GM20431 (cell line): ENCODE measurements around the gene GOSR2.
"Not testable (repeated sequence)": the region's sequence is repeated elsewhere in the genome, so short reads cannot be mapped to it uniquely, and the experiment has no call there.

Experiments used
- in situ Hi-C: fragments of 300-500 bp; cut with MseI, MboI; formaldehyde crosslinking; loops from one replicate; pipeline ENCODE4 v1.15.0; 2020; ENCODE audit warnings: low sequenced_read_pairs; ENCODE audit not compliant: unreplicated experiment

Gene GOSR2

DNA sequence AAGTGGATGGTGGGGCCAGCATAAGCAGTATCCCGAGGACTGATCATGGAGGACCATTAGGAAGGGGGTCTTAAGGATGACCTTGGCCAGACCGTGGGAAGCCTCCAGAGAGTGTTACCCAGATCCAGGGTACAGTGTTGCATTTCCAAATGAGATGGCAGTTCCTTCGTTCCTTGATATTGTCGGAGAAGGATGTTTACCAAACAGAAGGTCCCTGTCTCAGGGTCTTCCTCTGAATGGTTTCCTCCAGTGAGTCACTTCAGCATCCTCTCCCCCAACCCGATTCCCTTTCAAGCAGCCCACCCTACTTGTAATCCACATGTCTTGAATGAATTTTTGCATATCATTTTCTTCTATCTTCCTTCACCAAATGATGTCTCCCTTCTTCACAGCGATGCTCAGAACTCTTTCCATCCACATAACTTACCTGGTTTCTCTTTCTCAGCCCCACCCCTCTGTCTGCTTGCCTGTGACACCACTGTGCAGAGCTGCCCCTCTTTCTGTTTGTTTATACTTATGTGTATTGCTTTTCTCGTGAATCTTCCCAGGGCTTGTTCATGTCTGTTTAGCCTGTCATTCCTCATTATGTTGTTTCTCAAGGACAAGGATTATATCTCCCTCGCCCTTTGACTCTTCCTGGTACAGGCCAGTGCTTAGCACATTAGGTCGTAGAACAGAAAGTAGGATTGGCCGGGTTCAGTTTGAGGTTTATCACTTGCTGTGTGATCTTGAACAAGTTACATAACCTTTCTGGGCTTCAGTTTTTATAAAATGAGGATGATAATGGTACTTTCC lies 5.7 kb downstream of the GOSR2 start:
- in situ Hi-C loops = no loop called here

DNA sequence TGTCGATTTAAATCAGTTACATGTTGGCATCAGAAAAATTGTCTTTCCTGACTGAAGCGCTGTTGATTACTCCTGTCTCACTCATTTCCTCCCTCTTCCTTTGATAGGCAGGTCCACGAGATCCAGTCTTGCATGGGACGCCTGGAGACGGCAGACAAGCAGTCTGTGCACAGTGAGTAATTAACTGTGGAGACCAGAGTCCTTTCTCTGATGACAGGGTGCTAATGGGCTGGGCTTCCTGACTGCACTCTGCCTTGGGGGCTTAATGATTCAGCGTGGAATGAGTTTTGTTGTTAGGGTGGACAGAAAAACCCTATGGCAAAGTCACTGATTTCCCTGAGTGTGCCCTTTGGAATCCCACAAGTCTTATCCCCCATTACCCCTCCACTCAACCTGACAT lies 6.5 kb downstream of the GOSR2 start:
- in situ Hi-C loops = no loop called here

DNA sequence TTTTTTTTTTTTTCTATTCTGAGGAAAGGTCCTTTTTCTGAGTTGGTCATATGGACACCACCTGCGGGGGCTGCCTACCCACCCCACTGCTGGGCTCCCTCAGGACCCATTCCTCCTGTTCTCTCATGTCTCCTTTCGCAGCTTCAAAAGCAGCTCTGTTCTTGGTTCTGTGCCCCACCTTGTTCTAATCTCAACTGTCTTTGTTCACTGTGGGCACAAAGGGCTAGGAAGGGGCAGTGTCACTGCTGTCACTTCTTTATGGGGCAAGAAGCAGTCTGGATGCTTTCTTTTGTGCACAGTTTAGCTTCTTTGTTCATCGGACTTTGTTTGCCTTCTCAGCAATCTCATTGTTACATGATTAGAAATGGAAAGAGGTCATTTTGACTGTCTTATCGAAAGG lies 7.1 kb downstream of the GOSR2 start:
- in situ Hi-C loops = no loop called here

DNA sequence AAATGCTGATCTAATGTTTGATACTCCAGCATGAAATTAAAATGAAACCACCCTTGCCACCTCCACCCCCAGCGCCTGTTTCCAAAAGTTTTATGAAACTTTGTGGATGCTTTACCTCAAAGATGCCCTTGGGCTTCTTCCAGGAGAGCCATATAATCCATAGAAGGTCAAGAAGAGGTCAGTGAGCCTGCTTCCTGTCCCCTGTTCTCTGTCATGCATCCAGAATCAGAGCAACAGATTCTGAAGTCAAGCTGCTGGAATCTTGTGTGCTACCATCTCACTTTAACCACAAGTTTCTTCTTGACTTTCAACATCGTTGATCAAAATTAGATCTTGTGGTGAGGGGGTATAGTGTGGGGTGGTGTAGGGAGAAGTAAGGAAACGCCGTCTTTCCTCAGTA lies 8.6 kb downstream of the GOSR2 start:
- in situ Hi-C loops = no loop called here

DNA sequence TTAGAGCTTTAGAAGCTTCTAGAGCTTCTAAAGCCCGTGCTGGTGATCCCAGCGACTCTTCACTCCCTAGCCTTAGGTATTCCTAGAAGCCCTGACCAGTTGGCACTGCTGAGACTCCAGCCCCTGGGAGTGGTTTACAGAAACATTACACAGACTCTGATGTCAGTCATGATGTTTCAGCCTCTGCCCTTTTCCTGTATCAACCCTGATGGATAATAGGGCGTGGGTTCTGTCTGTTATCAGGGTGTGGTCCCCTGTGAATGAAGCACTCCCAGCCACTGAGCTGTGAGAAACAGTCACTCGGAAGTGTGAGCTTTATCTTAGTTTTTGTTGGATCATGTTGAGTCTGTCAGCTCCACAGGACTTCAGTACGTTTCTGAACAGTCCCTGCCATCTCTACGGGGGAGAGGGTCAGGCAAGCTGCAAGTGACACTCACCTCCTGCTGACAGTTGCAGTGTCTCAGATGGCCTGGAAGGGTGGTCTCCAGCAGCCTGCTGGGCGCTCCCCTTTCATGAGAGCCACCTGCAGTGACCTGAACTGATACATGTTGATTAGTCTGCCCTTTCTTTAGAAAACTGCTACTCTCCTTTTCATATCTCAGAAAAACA lies 12.8 kb downstream of the GOSR2 start:
- in situ Hi-C loops = no loop called here

DNA sequence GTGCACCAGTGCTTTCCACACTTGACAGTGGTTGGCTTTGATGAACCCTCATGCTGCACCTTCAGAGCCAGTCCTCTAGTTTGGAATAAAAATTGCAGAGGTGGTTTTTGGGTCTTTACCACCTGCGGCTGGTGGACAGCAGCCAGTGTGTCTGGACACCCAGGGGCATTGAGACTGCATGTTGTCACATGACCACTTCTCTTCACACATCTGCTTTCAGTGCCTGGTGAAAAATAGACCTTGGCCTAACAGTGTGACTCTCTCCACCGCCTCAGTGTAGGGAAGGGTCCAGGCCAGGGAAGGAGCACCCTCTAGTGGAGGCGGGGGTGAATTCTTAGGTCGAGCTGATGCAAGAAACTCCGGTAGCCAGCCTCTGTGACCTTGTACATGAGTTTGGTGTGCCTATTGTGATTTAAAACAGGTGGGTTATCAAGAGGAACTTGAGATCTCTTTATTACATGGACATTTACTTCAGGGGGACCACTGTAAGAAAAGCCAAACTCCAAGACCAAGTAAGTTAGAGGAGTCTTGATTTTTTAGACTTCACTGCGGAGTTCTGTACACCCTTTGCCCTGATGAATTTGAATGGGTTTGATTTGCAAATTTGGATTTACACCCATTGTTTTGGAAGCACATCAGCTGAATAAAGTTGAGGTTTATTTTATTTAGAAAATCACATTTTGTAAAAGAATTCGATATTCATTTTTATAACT lies 17.9 kb downstream of the GOSR2 start:
- in situ Hi-C loops = no loop called here

DNA sequence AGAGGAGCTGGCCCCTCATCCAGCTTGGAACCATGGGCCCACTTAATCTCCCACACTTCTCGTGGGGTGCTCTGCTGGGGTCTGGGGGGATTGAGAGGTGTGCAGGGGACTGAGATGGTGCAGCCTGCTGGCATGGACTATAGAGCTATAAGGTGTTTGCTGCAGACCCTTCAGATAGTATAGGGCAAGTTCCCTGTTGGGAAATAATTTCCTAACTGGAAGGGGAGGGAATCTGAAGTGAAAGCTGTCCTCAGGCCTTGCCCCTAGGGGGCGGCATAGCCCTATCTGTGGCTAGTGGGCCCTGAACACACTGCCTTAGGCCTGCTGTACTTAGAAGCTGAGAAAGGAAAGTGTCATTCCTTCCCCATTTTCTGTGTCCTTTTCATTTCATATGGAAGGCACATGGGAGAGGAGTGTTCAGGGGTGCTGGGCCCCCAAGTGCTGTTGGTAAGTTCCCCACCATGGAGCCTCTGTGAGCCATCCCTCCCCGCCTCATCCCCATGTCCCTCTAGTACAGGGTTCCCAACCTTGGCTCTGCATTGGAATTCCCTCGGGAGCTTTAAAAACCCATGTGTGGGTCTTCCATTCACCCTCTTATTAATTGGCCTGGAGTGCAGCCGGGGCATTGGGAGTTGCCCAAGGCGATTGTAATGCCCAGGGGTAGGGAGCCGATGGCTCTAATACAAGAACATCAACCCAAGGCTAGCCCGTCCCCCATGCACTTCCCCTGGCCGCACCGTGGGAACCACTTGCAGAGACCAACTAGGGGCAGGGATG lies 19.7 kb downstream of the GOSR2 start:
- in situ Hi-C loops = no loop called here

DNA sequence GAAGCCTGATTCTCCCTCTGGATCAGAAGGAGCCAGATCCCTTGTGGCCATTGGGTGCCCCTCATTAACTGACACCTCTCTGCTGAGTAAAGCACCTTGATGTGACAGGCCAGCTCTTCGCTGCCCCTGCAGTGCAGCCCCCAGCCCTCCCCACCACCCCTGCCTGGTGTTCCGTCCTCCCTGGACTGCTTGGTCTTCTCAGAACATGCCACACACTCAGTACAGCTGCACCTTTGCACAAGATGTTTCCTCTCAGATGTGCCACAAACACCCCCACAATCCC lies 20.2 kb downstream of the GOSR2 start:
- in situ Hi-C loops = no loop called here

DNA sequence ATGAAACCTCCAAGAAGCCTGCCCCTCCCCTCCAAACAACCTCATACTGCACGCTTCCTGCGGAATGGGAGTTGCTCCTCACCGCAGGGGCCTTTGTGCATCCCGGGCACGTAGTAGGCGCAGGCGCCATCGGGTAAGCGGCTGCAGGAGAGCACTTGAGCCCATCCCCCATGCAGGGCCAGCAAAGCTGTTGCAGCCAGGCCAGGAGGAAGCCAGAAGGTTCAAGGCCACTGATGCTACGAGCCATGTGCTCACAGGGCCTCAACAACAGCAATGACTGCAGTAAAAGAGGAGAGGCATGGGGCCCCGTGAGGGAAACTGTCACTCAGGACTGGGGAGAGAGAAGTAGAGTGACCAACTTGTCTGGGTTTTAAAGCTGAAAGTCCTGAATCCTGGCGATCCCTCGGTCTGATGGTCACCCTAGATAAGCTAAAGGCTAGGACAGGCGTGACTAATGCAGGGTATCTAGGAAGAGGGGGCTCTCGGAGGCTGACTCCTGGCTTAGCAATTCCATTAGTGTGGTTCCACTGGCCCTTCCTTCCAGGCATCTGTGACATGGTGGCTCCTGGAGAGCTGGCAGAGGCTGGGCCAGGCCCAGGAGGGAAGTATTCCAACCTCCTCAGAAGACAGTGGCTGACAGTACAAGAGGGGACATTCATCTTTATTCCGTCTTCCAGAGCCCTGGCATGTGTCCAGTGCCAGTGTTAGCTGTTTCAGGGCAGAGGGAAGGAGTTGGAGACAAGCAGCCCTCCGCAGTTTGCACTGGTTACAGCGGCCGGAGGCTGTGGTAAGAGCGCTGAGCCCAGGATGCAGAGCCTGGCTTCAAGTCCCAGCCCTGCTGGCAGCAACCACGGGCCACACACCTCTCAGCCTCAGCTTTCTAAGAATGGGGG lies 20.8 kb downstream of the GOSR2 start:
- in situ Hi-C loops = no loop called here

DNA sequence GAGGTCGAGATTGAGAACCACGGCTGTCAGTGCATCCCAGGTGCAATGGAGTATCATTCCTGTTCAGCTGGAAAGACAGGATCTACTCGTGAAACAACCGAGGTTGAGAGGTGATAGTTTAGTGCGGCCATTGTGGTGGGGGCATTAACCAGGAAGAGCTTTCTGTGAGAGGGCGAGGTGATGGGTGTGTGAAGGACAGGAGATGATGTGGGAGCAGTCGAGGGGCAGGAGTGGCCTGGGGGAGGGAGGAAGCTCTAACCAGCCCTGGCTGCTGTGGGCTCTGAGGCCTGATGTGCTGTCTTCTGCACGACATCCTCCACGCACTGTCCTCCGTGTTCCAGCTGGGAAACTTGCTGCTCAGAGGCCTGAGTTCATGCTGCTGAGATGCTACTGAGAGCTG lies 22.0 kb downstream of the GOSR2 start:
- in situ Hi-C loops = no loop called here

DNA sequence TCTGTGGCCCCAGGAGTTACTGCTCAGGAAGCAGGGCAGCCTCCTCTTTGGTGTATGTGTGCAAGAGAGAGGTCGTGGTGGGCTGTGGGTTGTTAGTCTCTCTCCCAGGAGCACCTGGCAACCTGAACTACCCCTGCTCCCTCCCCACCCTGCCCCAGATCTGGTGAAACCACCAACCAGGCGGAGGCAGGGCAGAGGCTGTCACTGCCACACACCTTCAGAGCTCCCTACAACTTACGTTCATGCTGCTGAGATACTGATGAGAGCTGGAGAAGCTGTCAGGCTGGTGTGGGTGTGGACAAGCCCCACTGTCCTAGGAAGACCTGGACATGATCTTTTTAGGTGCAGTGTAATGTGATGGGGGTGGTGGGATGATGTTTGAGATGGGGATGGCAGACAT lies 24.3 kb downstream of the GOSR2 start:
- in situ Hi-C loops = no loop called here

DNA sequence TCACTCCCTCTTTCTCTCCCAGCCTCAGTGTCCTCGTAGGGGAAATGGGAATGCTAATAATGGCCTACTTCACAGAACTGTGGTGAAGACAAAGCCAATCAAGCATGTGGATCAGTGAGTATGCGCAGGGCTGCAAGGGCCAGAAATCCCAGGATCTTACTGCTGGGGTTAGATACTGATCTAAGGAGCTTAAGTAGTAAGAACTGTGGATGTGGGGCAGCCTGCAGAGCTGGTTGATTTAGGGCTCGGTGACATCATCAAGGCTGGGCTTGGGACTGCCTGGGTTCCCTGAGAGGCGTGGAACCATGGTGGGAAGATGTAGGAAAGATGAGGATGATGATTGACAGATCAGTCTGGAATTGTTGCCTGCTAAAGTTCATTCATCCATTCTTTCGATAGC lies 25.6 kb downstream of the GOSR2 start:
- in situ Hi-C loops = no loop called here

DNA sequence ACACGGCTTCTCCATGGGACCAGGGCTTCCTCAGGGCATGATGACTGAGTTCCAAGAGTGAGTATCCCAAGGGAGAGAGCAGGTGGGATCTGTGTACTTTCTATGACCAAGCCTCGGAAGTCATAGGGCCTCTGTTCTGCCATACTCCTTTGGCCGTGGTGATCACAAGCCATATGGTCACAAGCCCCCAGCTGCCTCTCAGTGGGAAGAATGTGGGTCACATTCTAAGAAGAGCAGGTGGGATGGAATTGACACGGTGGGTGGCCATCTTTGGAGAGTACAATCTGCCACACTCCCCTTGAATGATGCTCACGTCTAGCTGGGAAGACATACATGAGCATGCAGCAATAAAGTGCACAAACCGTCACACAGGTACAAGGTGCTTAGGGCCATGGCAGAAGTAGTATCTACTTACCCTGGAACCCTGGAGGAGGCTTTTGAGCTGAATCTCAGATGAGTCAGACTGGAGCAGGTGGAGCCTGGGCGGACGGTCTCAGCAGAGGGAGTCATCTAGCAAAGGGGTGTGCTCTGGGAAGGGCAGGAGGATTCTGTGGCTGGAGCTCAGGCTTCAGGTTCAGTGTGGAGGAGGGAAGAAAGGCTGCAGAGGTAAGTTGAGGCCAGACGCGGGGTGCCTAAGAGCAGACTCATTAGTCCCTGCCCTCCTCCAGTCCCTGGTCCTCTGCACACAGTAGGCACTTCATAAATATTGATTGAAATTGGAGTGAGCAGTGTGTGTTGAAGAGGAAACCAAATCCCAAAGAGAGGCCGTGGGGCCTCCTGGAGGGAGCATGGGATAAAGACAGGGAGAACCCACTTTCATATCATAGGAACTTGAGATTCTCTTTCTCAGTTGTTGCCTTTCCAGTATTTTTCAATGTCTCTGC lies 26.6 kb downstream of the GOSR2 start:
- in situ Hi-C loops = no loop called here

DNA sequence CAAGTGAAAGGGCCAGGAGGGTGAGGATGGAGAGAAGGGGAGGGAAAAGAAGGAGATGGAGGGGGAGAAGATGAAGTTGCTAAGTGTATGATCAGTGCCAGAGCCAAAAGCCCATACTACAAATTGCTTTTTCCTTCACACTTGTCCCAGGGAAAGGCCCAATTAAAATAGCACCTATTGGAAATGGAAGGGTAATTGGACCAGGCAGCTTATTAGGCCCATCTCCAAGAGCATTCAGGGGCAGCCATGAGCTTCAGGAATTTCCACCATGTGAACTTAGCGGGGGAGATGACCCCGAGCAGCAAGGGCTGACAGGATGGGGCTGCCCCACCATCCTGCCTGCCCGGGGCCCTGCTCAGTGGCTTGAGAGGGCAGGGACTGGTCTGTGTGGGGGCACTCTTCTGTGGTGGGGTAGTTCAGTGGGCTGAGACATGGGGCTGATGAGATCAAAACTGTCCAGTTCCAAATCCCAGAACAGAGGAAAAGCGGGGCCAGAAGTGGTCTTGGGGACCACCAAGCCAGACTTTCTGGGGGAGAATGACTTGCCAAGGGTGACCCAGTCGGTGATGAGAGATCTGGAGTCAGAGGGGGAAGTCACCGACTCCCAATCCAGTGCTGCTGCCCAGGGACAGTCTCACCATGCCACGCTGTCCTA lies 27.5 kb downstream of the GOSR2 start:
- in situ Hi-C loops = no loop called here

DNA sequence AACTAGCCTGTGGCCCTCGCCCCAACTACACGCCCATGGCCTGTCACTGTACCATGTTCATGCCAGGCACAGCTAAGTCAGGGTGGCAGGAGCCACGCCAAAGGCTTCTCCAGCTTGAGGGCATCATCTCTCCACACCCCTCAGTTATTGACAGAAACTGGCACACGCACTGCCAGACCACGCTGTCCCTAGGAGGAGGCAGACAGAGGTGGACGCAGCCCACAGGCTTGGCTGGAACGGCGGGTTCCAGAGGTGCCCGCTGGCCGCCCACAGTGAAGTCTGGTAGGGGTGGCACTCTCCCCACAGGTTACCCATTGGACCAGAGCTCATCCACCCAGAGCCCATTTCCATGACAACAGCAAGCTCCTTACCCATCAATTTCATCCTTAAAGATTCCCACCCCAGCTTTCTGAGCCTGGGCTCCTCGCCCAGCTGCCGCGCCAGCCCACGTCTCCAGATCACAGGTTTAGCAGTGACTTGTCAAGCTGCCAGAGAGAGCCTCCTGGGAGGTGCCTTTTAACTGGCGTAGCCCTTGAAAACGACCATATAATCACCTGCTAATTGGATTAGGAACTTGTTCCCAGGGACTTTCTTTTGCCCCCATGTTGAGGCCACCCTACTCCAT lies 28.1 kb downstream of the GOSR2 start:
- in situ Hi-C loops = no loop called here

DNA sequence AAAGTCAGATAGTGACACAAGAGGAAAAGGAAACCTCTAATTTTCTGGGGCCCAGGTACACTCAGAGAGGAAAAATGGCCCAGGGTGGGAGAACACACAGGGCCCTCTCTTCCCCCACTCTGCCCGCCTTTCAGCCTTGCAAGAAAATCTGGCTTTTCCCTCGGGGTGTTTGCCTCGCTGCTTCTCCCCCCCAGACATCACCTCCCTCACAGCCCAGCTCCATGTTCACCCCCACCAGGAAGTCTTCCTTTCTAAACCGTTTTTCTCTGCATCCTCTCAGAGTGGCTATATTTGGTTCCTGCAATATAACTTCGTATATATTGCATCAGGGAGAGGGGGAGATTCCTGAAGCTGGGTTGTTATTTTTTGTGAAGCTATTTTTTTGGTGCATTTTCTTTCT lies 28.7 kb downstream of the GOSR2 start:
- in situ Hi-C loops = no loop called here

DNA sequence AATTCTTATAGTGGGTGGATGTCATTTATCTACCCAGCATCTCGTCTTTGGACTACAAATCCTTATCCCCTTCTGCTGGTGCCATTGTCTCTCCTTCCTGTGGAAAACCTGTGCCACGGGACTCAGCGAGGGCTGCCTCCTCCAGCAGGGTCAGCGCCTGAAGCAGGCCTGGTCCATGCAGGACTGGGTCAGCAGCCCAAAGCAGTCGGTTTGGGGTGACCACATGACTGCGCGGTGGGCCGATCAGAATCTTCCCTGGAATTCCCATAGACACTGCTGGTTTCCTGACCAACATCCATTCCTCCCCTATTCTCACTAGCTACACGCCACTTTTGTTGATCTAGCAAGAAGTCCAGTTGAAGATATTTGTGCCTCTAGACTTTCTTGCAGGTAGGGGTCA lies 29.2 kb downstream of the GOSR2 start:
- in situ Hi-C loops = no loop called here

DNA sequence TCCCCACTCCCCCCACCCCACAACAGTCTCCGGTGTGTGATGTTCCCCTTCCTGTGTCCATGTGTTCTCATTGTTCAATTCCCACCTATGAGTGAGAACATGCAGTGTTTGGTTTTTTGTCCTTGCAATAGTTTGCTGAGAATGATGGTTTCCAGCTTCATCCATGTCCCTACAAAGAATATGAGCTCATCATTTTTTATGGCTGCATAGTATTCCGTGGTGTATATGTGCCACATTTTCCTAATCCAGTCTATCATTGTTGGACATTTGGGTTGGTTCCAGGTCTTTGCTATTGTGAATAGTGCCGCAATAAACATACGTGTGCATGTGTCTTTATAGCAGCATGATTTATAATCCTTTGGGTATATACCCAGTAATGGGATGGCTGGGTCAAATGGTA lies 30.2 kb downstream of the GOSR2 start:
- in situ Hi-C loops = not testable (repeated sequence)
